Measurements from ENCODE around the gene SMIM23. TPM values are rescaled to one million over a fixed set of nuclear protein-coding genes. Genes with fewer than 3 reads are reported as not detected.

Gene SMIM23
- total RNA-seq, 1 experiment from 2014 or later = not detected

DNA sequence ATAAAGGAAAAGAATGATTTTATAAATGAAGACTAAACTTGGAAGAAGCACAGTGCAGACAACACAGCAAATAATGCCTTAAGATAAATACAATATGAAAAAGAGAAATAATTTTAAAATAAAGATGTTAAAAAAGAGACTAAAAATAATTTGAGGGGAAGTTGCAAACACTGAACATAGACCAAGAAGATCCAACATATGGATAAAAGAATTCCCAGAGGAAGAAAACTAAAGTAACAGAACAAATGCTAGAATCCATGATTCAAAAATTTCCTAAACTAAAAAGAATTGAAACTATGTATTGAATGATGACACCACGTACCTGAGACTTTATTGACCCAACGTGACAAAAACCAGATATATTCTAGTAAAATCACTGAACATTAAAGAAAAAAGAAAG lies 18.7 kb upstream of the SMIM23 start (continued):
- TF ChIP-seq ZNF396 (CRISPR knock-in tag; IDR thresholded peaks at IDR 0.05; ENCODE audit: borderline replicate concordance) (no peak), HMGA2 (CRISPR knock-in tag; IDR thresholded peaks at IDR 0.05) (no peak)

DNA sequence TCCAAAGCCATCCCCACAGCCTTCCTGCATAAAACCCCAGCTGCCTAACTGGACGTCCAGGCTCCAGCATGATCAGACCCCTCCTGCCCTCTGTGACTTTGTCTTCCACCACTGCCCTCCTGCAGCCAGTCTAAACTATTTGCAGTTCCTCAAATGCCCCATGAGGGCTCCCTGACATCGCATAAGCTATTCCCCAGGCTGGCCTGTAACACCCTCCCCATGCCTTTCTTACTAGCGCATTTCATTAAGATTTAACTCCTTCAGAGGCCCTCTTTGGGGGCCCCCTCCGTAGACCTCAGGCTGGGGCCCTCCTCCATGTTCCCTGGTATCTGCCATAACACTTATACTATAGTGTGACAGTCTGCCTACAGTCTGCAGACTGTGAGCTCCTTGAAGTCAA lies 15.5 kb upstream of the SMIM23 start:
- Mint-ChIP-seq H3K27ac (peak overlapping the region; percentile 43; the same call in 1 of the 2 replicates), H3K36me3 (peaks cover 12% of the 10 kb centered on the region), H3K4me3 (no peak overlapping the region), H3K4me1 (peaks cover 7% of the 10 kb centered on the region), H3K9me3 (peaks cover 26% of the 10 kb centered on the region), H3K27me3 (ENCODE audit: low read depth) (no peaks in the 10 kb centered on the region; the same call in 1 of the 2 replicates)
- ChIA-PET CTCF (interaction anchor here (1.0 to 1.7 kb wide), 4 partner anchors 70 to 289 kb away, joined by 3 to 6 read pairs (median 4); no protein-coding TSS in a partner anchor), POLR2A (no interaction called here)
- TF ChIP-seq NFATC4 (CRISPR knock-in tag; IDR thresholded peaks at IDR 0.05) (no peak), NR3C1 (CRISPR knock-in tag; conservative IDR thresholded peaks at IDR 0.05; ENCODE audit: low read depth) (no peak), SMAD4 (CRISPR knock-in tag; IDR thresholded peaks at IDR 0.05) (no peak), NFYB (CRISPR knock-in tag; conservative IDR thresholded peaks at IDR 0.05; ENCODE audit: low read depth) (no peak)
- TF ChIP-seq, protein P1, sequence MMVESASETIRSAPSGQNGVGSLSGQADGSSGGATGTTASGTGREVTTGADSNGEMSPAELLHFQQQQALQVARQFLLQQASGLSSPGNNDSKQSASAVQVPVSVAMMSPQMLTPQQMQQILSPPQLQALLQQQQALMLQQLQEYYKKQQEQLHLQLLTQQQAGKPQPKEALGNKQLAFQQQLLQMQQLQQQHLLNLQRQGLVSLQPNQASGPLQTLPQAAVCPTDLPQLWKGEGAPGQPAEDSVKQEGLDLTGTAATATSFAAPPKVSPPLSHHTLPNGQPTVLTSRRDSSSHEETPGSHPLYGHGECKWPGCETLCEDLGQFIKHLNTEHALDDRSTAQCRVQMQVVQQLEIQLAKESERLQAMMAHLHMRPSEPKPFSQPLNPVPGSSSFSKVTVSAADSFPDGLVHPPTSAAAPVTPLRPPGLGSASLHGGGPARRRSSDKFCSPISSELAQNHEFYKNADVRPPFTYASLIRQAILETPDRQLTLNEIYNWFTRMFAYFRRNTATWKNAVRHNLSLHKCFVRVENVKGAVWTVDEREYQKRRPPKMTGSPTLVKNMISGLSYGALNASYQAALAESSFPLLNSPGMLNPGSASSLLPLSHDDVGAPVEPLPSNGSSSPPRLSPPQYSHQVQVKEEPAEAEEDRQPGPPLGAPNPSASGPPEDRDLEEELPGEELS (CRISPR knock-in tag; IDR thresholded peaks at IDR 0.05) = no peak
- peak; percentile 99 for ATAC-seq
- DNase-seq (ENCODE audit: low spot score) = peak; percentile 36

DNA sequence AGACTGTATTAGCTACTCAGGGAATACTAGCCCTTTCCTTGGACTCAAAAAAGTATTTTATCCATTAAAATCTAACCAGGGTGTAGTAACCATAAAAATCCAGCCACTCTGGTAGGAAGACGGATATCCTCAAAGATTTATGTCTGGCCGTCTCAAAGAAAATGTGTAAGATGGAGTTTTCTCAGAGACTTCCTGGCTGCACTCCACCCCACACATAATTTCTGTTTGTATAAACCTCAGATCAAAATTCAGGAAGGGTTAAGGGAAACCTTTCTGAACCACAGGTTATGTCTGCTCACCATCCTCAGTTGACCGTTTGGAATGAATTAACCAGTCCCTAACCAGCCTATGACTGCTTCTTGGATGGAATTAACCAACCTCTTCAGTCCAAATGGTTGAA lies 13.8 kb upstream of the SMIM23 start:
- peaks cover 9% of the 10 kb centered on the region for H3K36me3 Mint-ChIP-seq
- CTCF ChIA-PET = no interaction called here
- TF ChIP-seq NR1H2 (CRISPR knock-in tag; IDR thresholded peaks at IDR 0.05) (no peak), ZNF317 (CRISPR knock-in tag; IDR thresholded peaks at IDR 0.05; ENCODE audit: borderline replicate concordance, low read depth) (no peak), ELF4 (CRISPR knock-in tag; IDR thresholded peaks at IDR 0.05; ENCODE audit: low read depth) (no peak), ZNF219 (CRISPR knock-in tag; IDR thresholded peaks at IDR 0.05; ENCODE audit: borderline replicate concordance) (no peak), SMAD4 (CRISPR knock-in tag; IDR thresholded peaks at IDR 0.05) (no peak), NR3C1 (CRISPR knock-in tag; conservative IDR thresholded peaks at IDR 0.05; ENCODE audit: low read depth) (no peak), RORB (CRISPR knock-in tag; IDR thresholded peaks at IDR 0.05) (no peak), OVOL2 (CRISPR knock-in tag; IDR thresholded peaks at IDR 0.05; ENCODE audit: borderline replicate concordance) (no peak), SOX15 (CRISPR knock-in tag; IDR thresholded peaks at IDR 0.05) (no peak), ATF1 (CRISPR knock-in tag; IDR thresholded peaks at IDR 0.05) (no peak), HMGA2 (CRISPR knock-in tag; IDR thresholded peaks at IDR 0.05) (no peak)
- TF ChIP-seq, protein P2, sequence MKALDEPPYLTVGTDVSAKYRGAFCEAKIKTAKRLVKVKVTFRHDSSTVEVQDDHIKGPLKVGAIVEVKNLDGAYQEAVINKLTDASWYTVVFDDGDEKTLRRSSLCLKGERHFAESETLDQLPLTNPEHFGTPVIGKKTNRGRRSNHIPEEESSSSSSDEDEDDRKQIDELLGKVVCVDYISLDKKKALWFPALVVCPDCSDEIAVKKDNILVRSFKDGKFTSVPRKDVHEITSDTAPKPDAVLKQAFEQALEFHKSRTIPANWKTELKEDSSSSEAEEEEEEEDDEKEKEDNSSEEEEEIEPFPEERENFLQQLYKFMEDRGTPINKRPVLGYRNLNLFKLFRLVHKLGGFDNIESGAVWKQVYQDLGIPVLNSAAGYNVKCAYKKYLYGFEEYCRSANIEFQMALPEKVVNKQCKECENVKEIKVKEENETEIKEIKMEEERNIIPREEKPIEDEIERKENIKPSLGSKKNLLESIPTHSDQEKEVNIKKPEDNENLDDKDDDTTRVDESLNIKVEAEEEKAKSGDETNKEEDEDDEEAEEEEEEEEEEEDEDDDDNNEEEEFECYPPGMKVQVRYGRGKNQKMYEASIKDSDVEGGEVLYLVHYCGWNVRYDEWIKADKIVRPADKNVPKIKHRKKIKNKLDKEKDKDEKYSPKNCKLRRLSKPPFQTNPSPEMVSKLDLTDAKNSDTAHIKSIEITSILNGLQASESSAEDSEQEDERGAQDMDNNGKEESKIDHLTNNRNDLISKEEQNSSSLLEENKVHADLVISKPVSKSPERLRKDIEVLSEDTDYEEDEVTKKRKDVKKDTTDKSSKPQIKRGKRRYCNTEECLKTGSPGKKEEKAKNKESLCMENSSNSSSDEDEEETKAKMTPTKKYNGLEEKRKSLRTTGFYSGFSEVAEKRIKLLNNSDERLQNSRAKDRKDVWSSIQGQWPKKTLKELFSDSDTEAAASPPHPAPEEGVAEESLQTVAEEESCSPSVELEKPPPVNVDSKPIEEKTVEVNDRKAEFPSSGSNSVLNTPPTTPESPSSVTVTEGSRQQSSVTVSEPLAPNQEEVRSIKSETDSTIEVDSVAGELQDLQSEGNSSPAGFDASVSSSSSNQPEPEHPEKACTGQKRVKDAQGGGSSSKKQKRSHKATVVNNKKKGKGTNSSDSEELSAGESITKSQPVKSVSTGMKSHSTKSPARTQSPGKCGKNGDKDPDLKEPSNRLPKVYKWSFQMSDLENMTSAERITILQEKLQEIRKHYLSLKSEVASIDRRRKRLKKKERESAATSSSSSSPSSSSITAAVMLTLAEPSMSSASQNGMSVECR (CRISPR knock-in tag; IDR thresholded peaks at IDR 0.05; ENCODE audit: borderline replicate concordance) = no peak
- TF ChIP-seq, protein P3, sequence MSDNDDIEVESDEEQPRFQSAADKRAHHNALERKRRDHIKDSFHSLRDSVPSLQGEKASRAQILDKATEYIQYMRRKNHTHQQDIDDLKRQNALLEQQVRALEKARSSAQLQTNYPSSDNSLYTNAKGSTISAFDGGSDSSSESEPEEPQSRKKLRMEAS (CRISPR knock-in tag; IDR thresholded peaks at IDR 0.05) = no peak
- TF ChIP-seq, protein P4, sequence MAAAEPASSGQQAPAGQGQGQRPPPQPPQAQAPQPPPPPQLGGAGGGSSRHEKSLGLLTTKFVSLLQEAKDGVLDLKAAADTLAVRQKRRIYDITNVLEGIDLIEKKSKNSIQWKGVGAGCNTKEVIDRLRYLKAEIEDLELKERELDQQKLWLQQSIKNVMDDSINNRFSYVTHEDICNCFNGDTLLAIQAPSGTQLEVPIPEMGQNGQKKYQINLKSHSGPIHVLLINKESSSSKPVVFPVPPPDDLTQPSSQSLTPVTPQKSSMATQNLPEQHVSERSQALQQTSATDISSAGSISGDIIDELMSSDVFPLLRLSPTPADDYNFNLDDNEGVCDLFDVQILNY (CRISPR knock-in tag; IDR thresholded peaks at IDR 0.05) = no peak
- TF ChIP-seq, protein P5, sequence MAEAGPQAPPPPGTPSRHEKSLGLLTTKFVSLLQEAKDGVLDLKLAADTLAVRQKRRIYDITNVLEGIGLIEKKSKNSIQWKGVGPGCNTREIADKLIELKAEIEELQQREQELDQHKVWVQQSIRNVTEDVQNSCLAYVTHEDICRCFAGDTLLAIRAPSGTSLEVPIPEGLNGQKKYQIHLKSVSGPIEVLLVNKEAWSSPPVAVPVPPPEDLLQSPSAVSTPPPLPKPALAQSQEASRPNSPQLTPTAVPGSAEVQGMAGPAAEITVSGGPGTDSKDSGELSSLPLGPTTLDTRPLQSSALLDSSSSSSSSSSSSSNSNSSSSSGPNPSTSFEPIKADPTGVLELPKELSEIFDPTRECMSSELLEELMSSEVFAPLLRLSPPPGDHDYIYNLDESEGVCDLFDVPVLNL (CRISPR knock-in tag; IDR thresholded peaks at IDR 0.05; ENCODE audit: borderline replicate concordance, low read depth) = no peak
- TF ChIP-seq, protein P6, sequence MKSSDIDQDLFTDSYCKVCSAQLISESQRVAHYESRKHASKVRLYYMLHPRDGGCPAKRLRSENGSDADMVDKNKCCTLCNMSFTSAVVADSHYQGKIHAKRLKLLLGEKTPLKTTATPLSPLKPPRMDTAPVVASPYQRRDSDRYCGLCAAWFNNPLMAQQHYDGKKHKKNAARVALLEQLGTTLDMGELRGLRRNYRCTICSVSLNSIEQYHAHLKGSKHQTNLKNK (CRISPR knock-in tag; IDR thresholded peaks at IDR 0.05) = no peak
- TF ChIP-seq, protein P7, sequence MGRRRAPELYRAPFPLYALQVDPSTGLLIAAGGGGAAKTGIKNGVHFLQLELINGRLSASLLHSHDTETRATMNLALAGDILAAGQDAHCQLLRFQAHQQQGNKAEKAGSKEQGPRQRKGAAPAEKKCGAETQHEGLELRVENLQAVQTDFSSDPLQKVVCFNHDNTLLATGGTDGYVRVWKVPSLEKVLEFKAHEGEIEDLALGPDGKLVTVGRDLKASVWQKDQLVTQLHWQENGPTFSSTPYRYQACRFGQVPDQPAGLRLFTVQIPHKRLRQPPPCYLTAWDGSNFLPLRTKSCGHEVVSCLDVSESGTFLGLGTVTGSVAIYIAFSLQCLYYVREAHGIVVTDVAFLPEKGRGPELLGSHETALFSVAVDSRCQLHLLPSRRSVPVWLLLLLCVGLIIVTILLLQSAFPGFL (CRISPR knock-in tag; IDR thresholded peaks at IDR 0.05; ENCODE audit: borderline replicate concordance) = no peak
- TF ChIP-seq, protein P8, sequence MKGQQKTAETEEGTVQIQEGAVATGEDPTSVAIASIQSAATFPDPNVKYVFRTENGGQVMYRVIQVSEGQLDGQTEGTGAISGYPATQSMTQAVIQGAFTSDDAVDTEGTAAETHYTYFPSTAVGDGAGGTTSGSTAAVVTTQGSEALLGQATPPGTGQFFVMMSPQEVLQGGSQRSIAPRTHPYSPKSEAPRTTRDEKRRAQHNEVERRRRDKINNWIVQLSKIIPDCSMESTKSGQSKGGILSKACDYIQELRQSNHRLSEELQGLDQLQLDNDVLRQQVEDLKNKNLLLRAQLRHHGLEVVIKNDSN (CRISPR knock-in tag; IDR thresholded peaks at IDR 0.05) = no peak
- POLR2A ChIA-PET = no interaction called here
- no peak overlapping the region for H3K27ac Mint-ChIP-seq
- H3K4me1 Mint-ChIP-seq = peaks cover 7% of the 10 kb centered on the region
- H3K9me3 Mint-ChIP-seq = peaks cover 14% of the 10 kb centered on the region
- no peak overlapping the region for H3K4me3 Mint-ChIP-seq
- no peaks in the 10 kb centered on the region; the same call in 1 of the 2 replicates for H3K27me3 Mint-ChIP-seq (ENCODE audit: low read depth)
- DNase-seq (ENCODE audit: low spot score) (no peak), ATAC-seq (no peak)
